ENCODE measurements around the gene PTPRJ.
"Not testable (repeated sequence)": the region's sequence is repeated elsewhere in the genome, so short reads cannot be mapped to it uniquely, and the experiment has no call there.

Gene PTPRJ

GRCh38 chr11:48017105-48017830 is 36.9 kb downstream of the PTPRJ start:
- Histone ChIP-seq H3K9me3 (ENCODE audit: insufficient read depth, low read depth, low read length) (no peaks in the 10 kb centered on the region), H3K4me3 (ENCODE audit: low read length) (no peak overlapping the region), H3K27me3 (ENCODE audit: insufficient read depth, low read length) (no peaks in the 10 kb centered on the region), H3K36me3 (ENCODE audit: insufficient read depth, low read depth, low read length) (no peaks in the 10 kb centered on the region), H3K4me1 (ENCODE audit: insufficient read depth, low read length) (peaks cover 21% of the 10 kb centered on the region), H3K27ac (ENCODE audit: low read length) (no peak overlapping the region), H3K9ac (ENCODE audit: low read depth, low read length) (no peak overlapping the region)

- H3K9me3 ChIP-seq (ENCODE audit: insufficient read depth, low read depth, low read length), result no peaks in the 10 kb centered on the region
- H3K4me3 ChIP-seq (ENCODE audit: low read length), result peak overlapping the region; percentile 51; the same call in 1 of the 2 replicates
- no peaks in the 10 kb centered on the region for H3K36me3 ChIP-seq (ENCODE audit: insufficient read depth, low read depth, low read length)
- H3K9ac ChIP-seq (ENCODE audit: low read depth, low read length), result peak overlapping the region; percentile 56; the same call in 1 of the 2 replicates
- no peaks in the 10 kb centered on the region for H3K27me3 ChIP-seq (ENCODE audit: insufficient read depth, low read length)
- H3K4me1 ChIP-seq (ENCODE audit: insufficient read depth, low read length), result peaks cover 21% of the 10 kb centered on the region
- no peak overlapping the region for H3K27ac ChIP-seq (ENCODE audit: low read length)
Observed at GRCh38 chr11:48017831-48018527, 37.6 kb downstream of the PTPRJ start.

GRCh38 chr11:48018528-48019216 is 38.3 kb downstream of the PTPRJ start:
- Histone ChIP-seq H3K27ac (ENCODE audit: low read length) (no peak overlapping the region), H3K4me3 (ENCODE audit: low read length) (peak overlapping the region; percentile 51; the same call in 1 of the 2 replicates), H3K27me3 (ENCODE audit: insufficient read depth, low read length) (no peaks in the 10 kb centered on the region), H3K4me1 (ENCODE audit: insufficient read depth, low read length) (peaks cover 21% of the 10 kb centered on the region), H3K9ac (ENCODE audit: low read depth, low read length) (peak overlapping the region; percentile 56; the same call in 1 of the 2 replicates), H3K36me3 (ENCODE audit: insufficient read depth, low read depth, low read length) (no peaks in the 10 kb centered on the region), H3K9me3 (ENCODE audit: insufficient read depth, low read depth, low read length) (no peaks in the 10 kb centered on the region)

- H3K36me3 ChIP-seq (ENCODE audit: insufficient read depth, low read depth, low read length), result no peaks in the 10 kb centered on the region
- H3K9me3 ChIP-seq (ENCODE audit: insufficient read depth, low read depth, low read length), result no peaks in the 10 kb centered on the region
- no peak overlapping the region for H3K27ac ChIP-seq (ENCODE audit: low read length)
- H3K9ac ChIP-seq (ENCODE audit: low read depth, low read length), result peak overlapping the region; percentile 56; the same call in 1 of the 2 replicates
- peaks cover 21% of the 10 kb centered on the region for H3K4me1 ChIP-seq (ENCODE audit: insufficient read depth, low read length)
- H3K27me3 ChIP-seq (ENCODE audit: insufficient read depth, low read length), result no peaks in the 10 kb centered on the region
- H3K4me3 ChIP-seq (ENCODE audit: low read length), result peak overlapping the region; percentile 51; the same call in 1 of the 2 replicates
Observed at GRCh38 chr11:48019217-48019584, 38.8 kb downstream of the PTPRJ start.

- no peaks in the 10 kb centered on the region for H3K36me3 ChIP-seq (ENCODE audit: insufficient read depth, low read depth, low read length)
- no peak overlapping the region for H3K9ac ChIP-seq (ENCODE audit: low read depth, low read length)
- no peak overlapping the region for H3K27ac ChIP-seq (ENCODE audit: low read length)
- no peak overlapping the region for H3K4me3 ChIP-seq (ENCODE audit: low read length)
- no peaks in the 10 kb centered on the region for H3K9me3 ChIP-seq (ENCODE audit: insufficient read depth, low read depth, low read length)
- H3K4me1 ChIP-seq (ENCODE audit: insufficient read depth, low read length), result peaks cover 21% of the 10 kb centered on the region
- H3K27me3 ChIP-seq (ENCODE audit: insufficient read depth, low read length), result no peaks in the 10 kb centered on the region
Observed at GRCh38 chr11:48019595-48019994, 39.2 kb downstream of the PTPRJ start.

GRCh38 chr11:48020092-48020755 is 39.9 kb downstream of the PTPRJ start:
- H3K9ac ChIP-seq (ENCODE audit: low read depth, low read length), result no peak overlapping the region
- H3K4me1 ChIP-seq (ENCODE audit: insufficient read depth, low read length), result peaks cover 21% of the 10 kb centered on the region
- H3K9me3 ChIP-seq (ENCODE audit: insufficient read depth, low read depth, low read length), result no peaks in the 10 kb centered on the region
- H3K27ac ChIP-seq (ENCODE audit: low read length), result no peak overlapping the region
- H3K36me3 ChIP-seq (ENCODE audit: insufficient read depth, low read depth, low read length), result no peaks in the 10 kb centered on the region
- no peaks in the 10 kb centered on the region for H3K27me3 ChIP-seq (ENCODE audit: insufficient read depth, low read length)
- H3K4me3 ChIP-seq (ENCODE audit: low read length), result no peak overlapping the region

GRCh38 chr11:48021201-48021820 is 41.0 kb downstream of the PTPRJ start:
- H3K4me1 ChIP-seq (ENCODE audit: insufficient read depth, low read length), result peaks cover 18% of the 10 kb centered on the region
- not testable (repeated sequence) for H3K36me3 ChIP-seq (ENCODE audit: insufficient read depth, low read depth, low read length); H3K9ac ChIP-seq (ENCODE audit: low read depth, low read length); H3K27ac ChIP-seq (ENCODE audit: low read length); H3K27me3 ChIP-seq (ENCODE audit: insufficient read depth, low read length); H3K4me3 ChIP-seq (ENCODE audit: low read length); H3K9me3 ChIP-seq (ENCODE audit: insufficient read depth, low read depth, low read length)

- no peak overlapping the region for H3K4me3 ChIP-seq (ENCODE audit: low read length)
- H3K4me1 ChIP-seq (ENCODE audit: insufficient read depth, low read length), result peaks cover 16% of the 10 kb centered on the region
- no peaks in the 10 kb centered on the region for H3K9me3 ChIP-seq (ENCODE audit: insufficient read depth, low read depth, low read length)
- H3K27me3 ChIP-seq (ENCODE audit: insufficient read depth, low read length), result no peaks in the 10 kb centered on the region
- no peaks in the 10 kb centered on the region for H3K36me3 ChIP-seq (ENCODE audit: insufficient read depth, low read depth, low read length)
- no peak overlapping the region for H3K27ac ChIP-seq (ENCODE audit: low read length)
- H3K9ac ChIP-seq (ENCODE audit: low read depth, low read length), result no peak overlapping the region
Observed at GRCh38 chr11:48022445-48022844, 42.1 kb downstream of the PTPRJ start.

- not testable (repeated sequence) for H3K4me3 ChIP-seq (ENCODE audit: low read length); H3K9me3 ChIP-seq (ENCODE audit: insufficient read depth, low read depth, low read length); H3K27ac ChIP-seq (ENCODE audit: low read length); H3K9ac ChIP-seq (ENCODE audit: low read depth, low read length); H3K36me3 ChIP-seq (ENCODE audit: insufficient read depth, low read depth, low read length); H3K27me3 ChIP-seq (ENCODE audit: insufficient read depth, low read length); H3K4me1 ChIP-seq (ENCODE audit: insufficient read depth, low read length)
Observed at GRCh38 chr11:48023608-48024007, 43.2 kb downstream of the PTPRJ start.

- H3K27me3 ChIP-seq (ENCODE audit: insufficient read depth, low read length), result no peaks in the 10 kb centered on the region
- no peaks in the 10 kb centered on the region for H3K9me3 ChIP-seq (ENCODE audit: insufficient read depth, low read depth, low read length)
- peaks cover under 1% of the 10 kb centered on the region; the same call in 1 of the 2 replicates for H3K4me1 ChIP-seq (ENCODE audit: insufficient read depth, low read length)
- no peak overlapping the region for H3K4me3 ChIP-seq (ENCODE audit: low read length)
- H3K9ac ChIP-seq (ENCODE audit: low read depth, low read length), result no peak overlapping the region
- no peak overlapping the region for H3K27ac ChIP-seq (ENCODE audit: low read length)
- no peaks in the 10 kb centered on the region for H3K36me3 ChIP-seq (ENCODE audit: insufficient read depth, low read depth, low read length)
Observed at GRCh38 chr11:48024635-48025071, 44.3 kb downstream of the PTPRJ start.
